SKM-1 treated with dmso at 0.1 percent for 144 hours (cell line): ENCODE measurements around the gene TRMT5.

Source experiments
- DNase-seq: peaks from one replicate; lab custom pipeline; 2025; ENCODE audit not compliant: unreplicated experiment; lab: John Stamatoyannopoulos, UW

TRMT5 gene

DNA sequence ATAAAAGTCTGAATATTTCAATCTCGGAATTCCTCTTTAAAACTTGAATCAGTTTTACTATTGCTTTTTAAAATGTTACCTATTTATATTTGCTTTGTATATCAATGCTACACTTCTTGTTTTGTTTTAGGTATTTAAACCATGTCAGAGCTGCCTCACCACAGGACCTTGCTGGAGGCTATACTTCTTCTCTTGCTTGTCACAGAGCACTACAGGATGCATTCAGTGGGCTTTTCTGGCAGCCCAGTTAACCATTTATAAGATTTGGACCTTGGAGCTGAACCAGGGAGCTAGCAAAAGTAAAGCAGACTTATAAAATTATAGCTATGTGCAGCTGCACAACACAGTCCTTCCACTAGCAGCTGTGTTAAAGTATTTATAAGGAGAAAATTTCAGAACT lies 12.8 kb downstream of the TRMT5 start:
- DNase-seq: no peak

- DNase-seq: no peak
These were observed 15.5 kb downstream of the TRMT5 start for GRCh38 chr14:60965402-60965801.

- DNase-seq: no peak
These were observed 16.0 kb downstream of the TRMT5 start for GRCh38 chr14:60964904-60965303.

GRCh38 chr14:60963761-60964160 lies 17.1 kb downstream of the TRMT5 start:
- DNase-seq: no peak

GRCh38 chr14:60958146-60958545 lies 22.7 kb downstream of the TRMT5 start:
- no peak for DNase-seq

DNA sequence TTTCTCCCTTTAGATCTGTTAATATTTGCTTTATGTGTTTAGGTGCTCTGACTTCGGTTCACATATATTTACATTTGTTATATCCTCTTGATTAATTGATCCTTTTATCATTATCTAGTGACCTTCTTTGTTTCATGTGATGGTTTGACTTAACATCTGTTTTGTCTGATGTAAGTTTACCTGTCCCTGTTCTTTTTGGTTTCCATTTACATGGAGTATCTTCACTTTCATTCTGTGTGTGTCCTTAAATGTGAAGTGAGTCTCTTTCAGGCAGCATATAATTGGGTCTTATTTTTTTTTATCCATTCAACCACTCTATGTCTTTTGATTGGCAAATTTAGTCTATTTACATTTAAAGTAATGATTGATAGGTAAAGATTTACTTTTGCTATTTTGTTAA lies 24.2 kb downstream of the TRMT5 start:
- DNase-seq: no peak

GRCh38 chr14:60956202-60956601 lies 24.7 kb downstream of the TRMT5 start:
- DNase-seq: no peak

DNA sequence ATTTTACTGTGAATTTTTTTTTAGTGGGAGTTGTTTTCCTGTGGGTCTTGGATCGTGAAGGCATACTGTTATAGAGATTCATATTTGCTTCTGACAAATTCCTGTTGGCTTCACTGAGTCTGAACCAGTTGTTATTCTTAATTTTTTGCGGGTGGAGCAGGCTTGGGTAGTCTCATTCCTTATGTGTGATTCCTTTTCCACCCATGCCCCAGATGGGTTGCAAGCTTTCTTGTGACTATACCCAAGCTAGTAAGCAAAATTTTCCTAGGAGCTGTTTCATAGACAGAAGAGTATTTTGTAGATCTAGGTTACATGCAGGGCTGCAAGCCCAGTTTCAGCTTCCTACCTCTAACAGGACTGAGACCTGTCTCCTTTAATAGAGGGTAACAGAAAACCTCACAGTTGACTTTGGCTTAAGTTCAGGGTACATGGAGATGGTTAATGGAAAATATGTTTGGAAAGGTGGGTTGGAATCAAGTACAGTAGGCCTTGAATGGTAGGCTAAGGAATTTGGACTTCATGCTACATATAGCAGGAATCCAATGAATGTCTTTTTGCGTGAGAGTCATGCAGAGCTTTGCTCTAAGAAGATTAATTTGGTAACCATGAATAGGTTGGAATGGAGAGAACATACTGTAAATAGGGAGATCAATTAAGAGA lies 29.0 kb downstream of the TRMT5 start:
- no peak for DNase-seq

DNA sequence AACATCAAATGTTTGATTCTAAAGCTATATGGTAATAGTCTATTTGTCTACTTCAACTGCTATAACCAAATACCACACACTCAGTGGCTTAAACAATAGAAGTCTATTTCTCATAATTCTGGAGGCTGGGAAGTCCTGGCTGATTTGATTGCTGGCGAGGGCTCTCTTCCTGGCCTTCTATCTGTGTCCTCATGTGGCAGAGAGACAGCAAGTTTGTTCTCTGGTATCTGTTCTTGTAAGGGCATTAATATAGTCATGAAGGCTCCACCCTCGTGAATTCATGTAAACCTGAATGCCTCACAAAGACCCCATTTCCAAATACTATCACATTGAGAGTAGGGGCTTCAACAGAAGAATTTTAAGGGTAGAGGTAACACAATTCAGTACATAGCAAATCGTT lies 34.1 kb downstream of the TRMT5 start:
- no peak for DNase-seq

DNA sequence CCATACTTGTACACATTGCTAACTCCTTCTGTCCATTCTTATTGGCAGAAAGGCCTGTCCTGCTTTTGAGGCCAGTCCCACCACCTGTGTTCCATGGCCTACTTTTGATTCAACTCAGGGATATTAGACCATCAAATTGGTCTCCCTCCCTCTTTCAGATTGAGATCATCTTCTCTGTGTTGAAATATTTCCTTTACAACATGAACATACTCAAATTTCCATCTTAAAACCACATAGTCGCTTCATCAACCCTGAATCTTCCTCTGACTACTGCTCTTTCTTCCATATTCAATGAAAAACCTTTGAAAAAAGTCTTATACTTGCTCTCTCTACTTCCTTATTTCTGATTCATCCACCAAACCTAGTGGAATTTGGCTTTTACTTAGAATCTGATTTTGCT lies 34.9 kb downstream of the TRMT5 start:
- no peak for DNase-seq

DNA sequence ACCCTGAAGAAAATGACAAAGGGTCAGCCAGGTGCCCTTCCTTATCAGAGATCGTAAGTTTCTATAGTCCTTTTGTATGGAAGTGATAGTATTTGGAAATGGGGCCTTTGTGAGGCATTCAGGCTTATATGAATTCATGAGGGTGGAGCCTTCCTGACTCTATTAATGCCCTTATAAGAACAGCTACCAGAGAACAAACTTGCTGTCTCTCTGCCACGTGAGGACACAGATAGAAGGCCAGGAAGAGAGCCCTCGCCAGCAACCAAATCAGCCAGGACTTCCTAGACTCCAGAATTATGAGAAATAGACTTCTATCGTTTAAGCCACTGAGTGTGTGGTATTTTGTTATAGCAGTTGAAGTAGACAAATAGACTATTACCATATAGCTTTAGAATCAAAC lies 36.7 kb downstream of the TRMT5 start:
- no peak for DNase-seq

DNA sequence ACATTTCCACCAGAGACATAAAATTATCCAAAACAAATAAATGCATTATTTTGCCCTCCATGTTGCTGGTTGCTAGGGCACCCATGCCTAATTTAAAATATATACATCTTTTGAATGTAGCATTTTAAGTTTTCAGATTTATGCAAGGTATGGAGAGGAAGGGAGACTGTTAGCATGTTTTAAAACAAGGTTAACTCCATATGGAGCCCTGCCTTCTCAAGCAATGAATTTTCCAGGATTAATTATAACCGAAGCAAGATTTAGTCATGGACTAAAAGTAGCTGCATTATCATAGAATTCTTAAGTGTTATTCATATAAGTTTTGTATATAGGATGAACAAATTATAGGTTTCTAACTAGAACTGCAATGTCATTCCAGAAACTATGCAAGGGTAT lies 37.2 kb downstream of the TRMT5 start:
- DNase-seq: no peak

DNA sequence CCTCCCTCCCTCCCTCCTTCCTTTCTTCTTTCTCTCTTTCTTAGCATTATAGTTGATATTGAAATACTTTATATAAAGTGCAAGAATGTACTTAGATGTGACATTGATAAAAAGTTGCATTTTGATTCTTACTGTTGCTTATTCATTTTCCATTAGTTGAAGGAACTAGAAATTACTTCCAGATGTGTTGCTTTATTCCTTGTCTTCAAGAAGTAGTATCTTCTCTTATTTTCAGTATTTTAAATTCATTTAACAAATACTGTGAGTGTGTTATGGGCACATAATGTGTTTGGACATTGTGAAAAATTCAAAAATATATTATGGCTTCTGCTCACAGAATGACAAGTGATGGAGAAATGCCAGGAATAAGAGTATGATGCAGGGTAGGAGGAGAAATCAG lies 45.6 kb downstream of the TRMT5 start:
- DNase-seq: no peak

- no peak for DNase-seq
These were observed 46.8 kb downstream of the TRMT5 start for GRCh38 chr14:60933920-60934655.

GRCh38 chr14:60931218-60931617 lies 49.7 kb downstream of the TRMT5 start:
- no peak for DNase-seq

GRCh38 chr14:60926002-60926401 lies 54.9 kb downstream of the TRMT5 start:
- DNase-seq: no peak

GRCh38 chr14:60925286-60925685 lies 55.6 kb downstream of the TRMT5 start:
- no peak for DNase-seq

GRCh38 chr14:60922050-60922449 lies 58.8 kb downstream of the TRMT5 start:
- DNase-seq: no peak
